Stimulated activated naive CD4-positive, alpha-beta T cell treated with Interleukin-2 at 50 U/mL for 16 hours (primary cell): Measurements from ENCODE around the gene GTF2H4.

Source experiments
- DNase-seq: peaks from one replicate; lab custom pipeline; 2025; lab: John Stamatoyannopoulos, UW

Gene GTF2H4

GRCh38 chr6:30882759-30883684 lies 25.0 kb upstream of the GTF2H4 start:
- no peak for DNase-seq

GRCh38 chr6:30883685-30884520 lies 24.1 kb upstream of the GTF2H4 start, which contains the start of gene DDR1:
TSS of gene DDR1 (plus strand) at chr6:30884519. CDS start at chr6:30888730, 4,211 bp downstream.
- peak; percentile 44 for DNase-seq

- peak; percentile 24 for DNase-seq
These were observed 23.2 kb upstream of the GTF2H4 start for GRCh38 chr6:30884521-30885480.

GRCh38 chr6:30885481-30885998 lies 22.5 kb upstream of the GTF2H4 start:
- DNase-seq, result no peak

GRCh38 chr6:30885999-30886896 lies 21.8 kb upstream of the GTF2H4 start:
- DNase-seq, result no peak

- no peak for DNase-seq
These were observed 21.1 kb upstream of the GTF2H4 start for GRCh38 chr6:30886897-30887255.

GRCh38 chr6:30887901-30888815 lies 19.8 kb upstream of the GTF2H4 start:
- no peak for DNase-seq

- DNase-seq, result no peak
These were observed 19.1 kb upstream of the GTF2H4 start for GRCh38 chr6:30888816-30889495.

GRCh38 chr6:30889496-30889885 lies 18.5 kb upstream of the GTF2H4 start:
- DNase-seq, result no peak

- DNase-seq, result no peak
These were observed 17.9 kb upstream of the GTF2H4 start for GRCh38 chr6:30889921-30890645.

GRCh38 chr6:30890646-30891449 lies 17.2 kb upstream of the GTF2H4 start:
- DNase-seq, result no peak

GRCh38 chr6:30891450-30891723 lies 16.6 kb upstream of the GTF2H4 start:
- DNase-seq, result no peak

- DNase-seq, result no peak
These were observed 16.0 kb upstream of the GTF2H4 start for GRCh38 chr6:30891816-30892538.

- DNase-seq, result no peak
These were observed 14.9 kb upstream of the GTF2H4 start for GRCh38 chr6:30893001-30893591.

GRCh38 chr6:30893666-30894065 lies 14.3 kb upstream of the GTF2H4 start:
- no peak for DNase-seq

- no peak for DNase-seq
These were observed 13.6 kb upstream of the GTF2H4 start for GRCh38 chr6:30894381-30894780.
